HepG2 (cell line): ENCODE results near the gene HMGCS2. TPM values are rescaled to one million over a fixed set of nuclear protein-coding genes. Genes with fewer than 3 reads are reported as not detected.
A peak's percentile ranks its signal among the peaks of the same experiment; 100 is the strongest.

Experiments
- AKNA ChIP-seq: sonication (generic); formaldehyde crosslinking; IDR thresholded peaks from 2 replicates; pipeline ENCODE4 v1.4.0; 2020; ENCODE audit warnings: missing genetic modification reagents, borderline replicate concordance
- ARNTL ChIP-seq: sonication (generic); formaldehyde crosslinking; IDR thresholded peaks from 2 replicates; pipeline ENCODE4 v1.4.0; 2020; ENCODE audit warnings: mild to moderate bottlenecking, missing genetic modification reagents
- HINFP ChIP-seq: sonication (generic); formaldehyde crosslinking; IDR thresholded peaks from 2 replicates; pipeline ENCODE4 v1.4.0; 2020; ENCODE audit warnings: low read depth, mild to moderate bottlenecking, missing genetic modification reagents
- KAT2B ChIP-seq: fragments of 150-350 bp; IDR thresholded peaks from 2 replicates; pipeline ENCODE4 v1.6.1; 2014; ENCODE audit warnings: low read depth, low read length, borderline replicate concordance
- NAIF1 ChIP-seq: sonication (generic); formaldehyde crosslinking; IDR thresholded peaks from 2 replicates; pipeline ENCODE4 v1.5.0; 2020; ENCODE audit warnings: mild to moderate bottlenecking, missing genetic modification reagents, borderline replicate concordance
- NFYB ChIP-seq: sonication (generic); formaldehyde crosslinking; IDR thresholded peaks from 2 replicates; pipeline ENCODE4 v1.4.0; 2020; ENCODE audit warnings: missing genetic modification reagents
- RFXAP ChIP-seq: sonication (generic); formaldehyde crosslinking; IDR thresholded peaks from 2 replicates; pipeline ENCODE4 v1.4.0; 2020; ENCODE audit warnings: missing genetic modification reagents, borderline replicate concordance
- SATB2 ChIP-seq: sonication (generic); formaldehyde crosslinking; IDR thresholded peaks from 2 replicates; pipeline ENCODE4 v1.5.0; 2020; ENCODE audit warnings: missing genetic modification reagents
- ZNF180 ChIP-seq: sonication (generic); formaldehyde crosslinking; IDR thresholded peaks from 2 replicates; pipeline ENCODE4 v1.4.0; 2020; ENCODE audit warnings: low read depth, missing genetic modification reagents, borderline replicate concordance
- ZNF281 ChIP-seq: sonication (generic); formaldehyde crosslinking; IDR thresholded peaks from 2 replicates; pipeline ENCODE4 v1.4.0; 2020; ENCODE audit warnings: missing genetic modification reagents, borderline replicate concordance
- ZNF333 ChIP-seq: sonication (generic); formaldehyde crosslinking; IDR thresholded peaks from 2 replicates; pipeline ENCODE4 v1.4.0; 2020; ENCODE audit warnings: mild to moderate bottlenecking, missing genetic modification reagents, borderline replicate concordance
- ZNF660 ChIP-seq: sonication (generic); formaldehyde crosslinking; IDR thresholded peaks from 2 replicates; pipeline ENCODE4 v1.5.1; 2020; ENCODE audit warnings: mild to moderate bottlenecking, low read depth, missing genetic modification reagents, borderline replicate concordance
- ZNF792 ChIP-seq: IDR thresholded peaks from 2 replicates; pipeline ENCODE4 v1.6.1; 2016
- ZNF839 ChIP-seq: sonication (generic); formaldehyde crosslinking; IDR thresholded peaks from 2 replicates; pipeline ENCODE4 v1.4.0; 2020; ENCODE audit warnings: missing genetic modification reagents, mild to moderate bottlenecking, borderline replicate concordance
- ZNF879 ChIP-seq: sonication (generic); formaldehyde crosslinking; IDR thresholded peaks from 2 replicates; pipeline ENCODE4 v1.8.1; 2023; ENCODE audit warnings: missing genetic modification reagents
- ZNF883 ChIP-seq: sonication (generic); formaldehyde crosslinking; IDR thresholded peaks from 2 replicates; pipeline ENCODE4 v1.5.1; 2020; ENCODE audit warnings: mild to moderate bottlenecking, missing genetic modification reagents; ENCODE audit errors: not compliant biosample characterization
- polyA plus RNA-seq, 8 experiments: library from polyadenylated mRNA; depleted of rRNA in 3 of 8; stranded (reverse) in 7 of 8; unstranded in 1 of 8; fragments of >200 nt; fragmentation: Illumina TruSeq in 4 of 8; extraction: Trizol in 4 of 8; gene quantifications; 2 replicates each; pipeline versions ENCODE4 v1.2.1 to v1.2.3, GENCODE V29; 2011 to 2016; ENCODE audit warnings: low read depth in 4 of 8, missing spikeins in 1 of 8, mixed read lengths in 1 of 8; ENCODE audit not compliant: insufficient read depth in 1 of 8
- total RNA-seq, 5 experiments: library from RNA; depleted of rRNA; stranded (reverse); fragments of >200 nt; fragmentation: Illumina TruSeq; extraction: Trizol; gene quantifications; 2 replicates each; pipeline ENCODE4 v1.2.3, GENCODE V29; 2016; ENCODE audit warnings: low read depth in 1 of 5
- TF ChIP-seq, protein P1 (sequence below): sonication (generic); formaldehyde crosslinking; conservative IDR thresholded peaks from 2 replicates; pipeline ENCODE4 v1.8.1; 2023; ENCODE audit warnings: missing genetic modification reagents
- TF ChIP-seq, protein P2 (sequence below): sonication (generic); formaldehyde crosslinking; IDR thresholded peaks from 2 replicates; pipeline ENCODE4 v1.5.1; 2020; ENCODE audit warnings: missing genetic modification reagents, mild to moderate bottlenecking, borderline replicate concordance

The HMGCS2 gene
- total and polyA plus RNA-seq, 2 of the 13 experiments (the other 11 are each of a cell fraction or from before 2014, with no cell fraction given): 0.44 to 1.5 TPM

DNA sequence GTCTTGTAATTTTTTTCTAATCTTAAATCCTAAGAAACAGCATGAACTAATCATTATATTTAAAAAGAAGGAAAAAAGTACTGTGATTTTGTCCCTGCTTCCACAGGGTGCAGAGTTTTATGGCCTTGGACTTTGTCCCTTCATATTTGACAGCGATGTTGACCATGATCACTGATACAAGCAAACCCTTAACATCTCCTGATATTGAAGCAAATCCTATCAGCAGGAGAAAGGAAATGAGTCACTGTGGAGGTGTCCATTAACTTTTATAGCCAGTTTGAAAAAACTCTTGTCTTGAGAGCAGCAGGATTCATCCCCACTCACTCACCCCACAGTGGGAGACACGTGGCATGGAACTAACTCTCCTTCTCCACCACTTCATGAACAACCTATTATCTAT is 47.7 kb upstream of the HMGCS2 start (continued):
- TF ChIP-seq ZNF281: no peak
- TF ChIP-seq ZNF333 (CRISPR knock-in tag): no peak
- TF ChIP-seq, protein P1, sequence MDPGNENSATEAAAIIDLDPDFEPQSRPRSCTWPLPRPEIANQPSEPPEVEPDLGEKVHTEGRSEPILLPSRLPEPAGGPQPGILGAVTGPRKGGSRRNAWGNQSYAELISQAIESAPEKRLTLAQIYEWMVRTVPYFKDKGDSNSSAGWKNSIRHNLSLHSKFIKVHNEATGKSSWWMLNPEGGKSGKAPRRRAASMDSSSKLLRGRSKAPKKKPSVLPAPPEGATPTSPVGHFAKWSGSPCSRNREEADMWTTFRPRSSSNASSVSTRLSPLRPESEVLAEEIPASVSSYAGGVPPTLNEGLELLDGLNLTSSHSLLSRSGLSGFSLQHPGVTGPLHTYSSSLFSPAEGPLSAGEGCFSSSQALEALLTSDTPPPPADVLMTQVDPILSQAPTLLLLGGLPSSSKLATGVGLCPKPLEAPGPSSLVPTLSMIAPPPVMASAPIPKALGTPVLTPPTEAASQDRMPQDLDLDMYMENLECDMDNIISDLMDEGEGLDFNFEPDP: no peak
- TF ChIP-seq ZNF792 (CRISPR knock-in tag): no peak
- TF ChIP-seq ZNF660 (CRISPR knock-in tag): no peak
- no peak for TF ChIP-seq HINFP (CRISPR knock-in tag)
- TF ChIP-seq ARNTL (CRISPR knock-in tag): 0 out of 2 replicates have a peak, but pooled peaks have one; percentile 61
- TF ChIP-seq NAIF1 (CRISPR knock-in tag): no peak
- no peak for TF ChIP-seq ZNF839
- TF ChIP-seq AKNA (CRISPR knock-in tag): no peak
- TF ChIP-seq ZNF883 (CRISPR knock-in tag): no peak
- TF ChIP-seq KAT2B: no peak
- TF ChIP-seq RFXAP (CRISPR knock-in tag): no peak
- no peak for TF ChIP-seq ZNF180 (CRISPR knock-in tag)
- TF ChIP-seq, protein P2, sequence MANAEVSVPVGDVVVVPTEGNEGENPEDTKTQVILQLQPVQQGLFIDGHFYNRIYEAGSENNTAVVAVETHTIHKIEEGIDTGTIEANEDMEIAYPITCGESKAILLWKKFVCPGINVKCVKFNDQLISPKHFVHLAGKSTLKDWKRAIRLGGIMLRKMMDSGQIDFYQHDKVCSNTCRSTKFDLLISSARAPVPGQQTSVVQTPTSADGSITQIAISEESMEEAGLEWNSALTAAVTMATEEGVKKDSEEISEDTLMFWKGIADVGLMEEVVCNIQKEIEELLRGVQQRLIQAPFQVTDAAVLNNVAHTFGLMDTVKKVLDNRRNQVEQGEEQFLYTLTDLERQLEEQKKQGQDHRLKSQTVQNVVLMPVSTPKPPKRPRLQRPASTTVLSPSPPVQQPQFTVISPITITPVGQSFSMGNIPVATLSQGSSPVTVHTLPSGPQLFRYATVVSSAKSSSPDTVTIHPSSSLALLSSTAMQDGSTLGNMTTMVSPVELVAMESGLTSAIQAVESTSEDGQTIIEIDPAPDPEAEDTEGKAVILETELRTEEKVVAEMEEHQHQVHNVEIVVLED (CRISPR knock-in tag): no peak
- no peak for TF ChIP-seq ZNF879 (CRISPR knock-in tag)
- no peak for TF ChIP-seq NFYB (CRISPR knock-in tag)
- TF ChIP-seq SATB2 (CRISPR knock-in tag): no peak
